ENCODE results near the gene ODF4. TPM values are rescaled to one million over a fixed set of nuclear protein-coding genes. Genes with fewer than 3 reads are reported as not detected.

ODF4 gene
- total and polyA plus RNA-seq, 10 of the 15 experiments (the other 5 are each of a cell fraction or from before 2014, with no cell fraction given), result not detected

DNA sequence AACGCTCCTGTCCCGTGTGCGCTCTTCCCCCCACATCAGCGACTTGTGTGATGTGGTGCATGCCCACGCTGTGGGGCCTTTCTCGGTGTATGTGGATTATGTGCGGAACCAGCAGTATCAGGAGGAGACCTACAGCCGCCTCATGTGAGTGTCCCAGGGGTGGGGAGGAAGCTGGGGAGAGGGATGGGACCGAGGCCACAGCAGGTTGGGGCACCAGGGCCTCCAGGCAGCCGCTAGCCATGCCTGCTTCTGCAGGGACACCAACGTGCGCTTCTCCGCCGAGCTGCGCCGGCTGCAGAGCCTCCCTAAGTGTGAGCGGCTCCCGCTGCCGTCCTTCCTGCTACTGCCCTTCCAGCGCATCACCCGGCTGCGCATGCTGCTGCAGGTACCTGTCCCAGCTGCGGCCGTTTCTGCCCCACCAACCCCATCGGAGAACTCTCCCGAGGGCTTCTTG is 23.8 kb upstream of the ODF4 start:
- Histone ChIP-seq H3K27me3 (replicated peaks in 1 of 2; ENCODE audit: control insufficient read depth in 2 of 2, insufficient read depth in 2 of 2, low read length in 1 of 2) (peaks cover 1 to 4% of the 10 kb centered on the region in 2 experiments; a peak in 3 of 4 replicates), H3K36me3 (ENCODE audit: control insufficient read depth in 2 of 2, insufficient read depth in 2 of 2, low read length in 1 of 2) (no peaks in the 10 kb centered on the region), H3K4me2 (ENCODE audit: control insufficient read depth, insufficient read depth) (no peak overlapping the region), H3K79me2 (ENCODE audit: control insufficient read depth, insufficient read depth, low read length) (no peaks in the 10 kb centered on the region), H3K9ac (ENCODE audit: control insufficient read depth, insufficient read depth, low read length) (no peak overlapping the region), H4K20me1 (ENCODE audit: control insufficient read depth, insufficient read depth) (no peaks in the 10 kb centered on the region), H3K4me1 (ENCODE audit: control insufficient read depth, insufficient read depth, low read length) (no peaks in the 10 kb centered on the region), H3K27ac (ENCODE audit: control insufficient read depth, insufficient read depth) (no peak overlapping the region), H2AFZ (ENCODE audit: control insufficient read depth, low read depth, low read length) (no peak overlapping the region), H3K4me3 (no peak overlapping the region), H3K9me3 (replicated peaks; ENCODE audit: control insufficient read depth, insufficient read depth, low read length) (no peaks in the 10 kb centered on the region)
- ChIA-PET POLR2A (no interaction called here), SMC1A (ENCODE audit: uncharacterized antibody, unreplicated experiment) (no interaction called here), RAD21 (ENCODE audit: unreplicated experiment) (no interaction called here), CTCF (interaction anchor here (0.6 kb wide), 1 partner anchor 217 kb away, joined by 3 read pairs; no protein-coding TSS in a partner anchor)
- intact Hi-C loops (cut with micrococcal nuclease; ENCODE audit: unreplicated experiment), result no loop called here
- DNase-seq (ENCODE audit: low read depth, low spot score), result no peak
- in situ Hi-C loops (cut with MboI), result no loop called here
- 57% methylated on average over 26 of the region's 26 CpGs for WGBS (ENCODE audit: insufficient coverage, insufficient replicate concordance, low lambda C conversion rate, missing lambda C conversion rate)
- FAIRE-seq, result no peak
- no peak for ATAC-seq
- no TSS peak for BruUV-seq (replicated peaks)
- TF ChIP-seq PAX5 (IDR thresholded peaks at IDR 0.05; ENCODE audit: borderline replicate concordance, low read depth, low read length) (no peak), CBX3 (IDR thresholded peaks at IDR 0.05; ENCODE audit: borderline replicate concordance, low read depth) (no peak), MYC (IDR thresholded peaks at IDR 0.05; ENCODE audit: insufficient read depth, insufficient read length, insufficient replicate concordance, low read length, severe bottlenecking) (no peak), MEF2B (IDR thresholded peaks at IDR 0.05; ENCODE audit: partially characterized antibody, poor library complexity, severe bottlenecking) (no peak), NRF1 (conservative IDR thresholded peaks at IDR 0.05; ENCODE audit: low read depth, low read length) (no peak), TCF7 (IDR thresholded peaks at IDR 0.05; ENCODE audit: borderline replicate concordance) (no peak), ZBED1 (IDR thresholded peaks at IDR 0.05; ENCODE audit: borderline replicate concordance) (no peak), KAT2A (conservative IDR thresholded peaks at IDR 0.05; ENCODE audit: control insufficient read depth, low read depth, low read length) (no peak)
